Hepatocyte (in vitro differentiated cells): ENCODE measurements around the gene WASF2. TPM values are rescaled to one million over a fixed set of nuclear protein-coding genes. Genes with fewer than 3 reads are reported as not detected.

Source experiments
- DNase-seq: peaks from one replicate; pipeline ENCODE4 v3.0.0-alpha.2; 2016; ENCODE audit warnings: low spot score
- H2AFZ ChIP-seq: fragments of 200-600 bp; sonication (generic); 2 replicates; pipeline ENCODE4 v1.6.0; 2016; ENCODE audit warnings: antibody characterized with exemption, mild to moderate bottlenecking
- H3K27ac ChIP-seq: fragments of 200-600 bp; sonication (generic); 2 replicates; pipeline ENCODE4 v1.5.1; 2016; ENCODE audit warnings: mild to moderate bottlenecking
- H3K27me3 ChIP-seq: fragments of 200-600 bp; sonication (generic); 2 replicates; pipeline ENCODE4 v1.6.1; 2016
- H3K36me3 ChIP-seq: fragments of 200-600 bp; sonication (generic); replicated peaks from 2 replicates; pipeline ENCODE4 v1.5.1; 2016; ENCODE audit warnings: low read depth; ENCODE audit not compliant: insufficient read depth
- H3K4me1 ChIP-seq: fragments of 200-600 bp; sonication (generic); 2 replicates; pipeline ENCODE4 v1.5.1; 2016; ENCODE audit warnings: mild to moderate bottlenecking, moderate library complexity; ENCODE audit not compliant: insufficient read depth
- H3K4me2 ChIP-seq: fragments of 200-600 bp; sonication (generic); 2 replicates; pipeline ENCODE4 v1.6.0; 2016
- H3K4me3 ChIP-seq: fragments of 200-600 bp; sonication (generic); 2 replicates; pipeline ENCODE4 v1.5.1; 2016; ENCODE audit warnings: mild to moderate bottlenecking
- H3K79me2 ChIP-seq: fragments of 200-600 bp; sonication (generic); 2 replicates; pipeline ENCODE4 v1.6.0; 2017; ENCODE audit warnings: mild to moderate bottlenecking
- H3K9me2 ChIP-seq: fragments of 200-600 bp; sonication (generic); replicated peaks from 2 replicates; pipeline ENCODE4 v1.6.0; 2017; ENCODE audit warnings: mild to moderate bottlenecking; ENCODE audit not compliant: insufficient read depth
- H3K9me3 ChIP-seq: fragments of 200-600 bp; sonication (generic); 2 replicates; pipeline ENCODE4 v1.5.1; 2016; ENCODE audit warnings: low read depth, mild to moderate bottlenecking
- H4K20me1 ChIP-seq: fragments of 200-600 bp; sonication (generic); 2 replicates; pipeline ENCODE4 v1.6.0; 2016; ENCODE audit warnings: mild to moderate bottlenecking; ENCODE audit not compliant: insufficient read depth, poor library complexity, severe bottlenecking
- EZH2 ChIP-seq: fragments of 200-600 bp; sonication (generic); IDR thresholded peaks from 2 replicates; pipeline ENCODE4 v1.6.1; 2016; ENCODE audit warnings: antibody characterized with exemption, mild to moderate bottlenecking, borderline replicate concordance
- EZH2phosphoT487 ChIP-seq: fragments of 200-600 bp; sonication (generic); IDR thresholded peaks from one replicate; pipeline ENCODE4 v1.6.1; 2018; ENCODE audit warnings: antibody characterized with exemption, mild to moderate bottlenecking, low read depth, moderate library complexity; ENCODE audit not compliant: unreplicated experiment, severe bottlenecking
- WGBS: methylation state at CpG from one replicate; pipeline ENCODE4 v1.1.6; 2016; ENCODE audit warnings: low lambda C conversion rate; ENCODE audit errors: missing lambda C conversion rate; 5-methylcytosine and 5-hydroxymethylcytosine counted together
- polyA plus RNA-seq: library from polyadenylated mRNA; unstranded; fragments of >200 nt; fragmentation: Nextera tagmentation; extraction: Ambion mirVana; gene quantifications from 2 replicates; pipeline ENCODE4 v1.2.1, GENCODE V29; 2016
- total RNA-seq: library from RNA; depleted of rRNA; stranded (reverse); fragments of >200 nt; gene quantifications from 2 replicates; pipeline ENCODE4 v1.2.3, GENCODE V29; 2014
- TF ChIP-seq, protein P1 (sequence below): fragments of 200-600 bp; sonication (generic); IDR thresholded peaks from 2 replicates; pipeline ENCODE4 v1.5.1; 2016; ENCODE audit warnings: antibody characterized with exemption, mild to moderate bottlenecking; ENCODE audit not compliant: poor library complexity

The WASF2 gene
- total and polyA plus RNA-seq, 2 experiments from 2014 or later, result 28.5 to 45.6 TPM

DNA sequence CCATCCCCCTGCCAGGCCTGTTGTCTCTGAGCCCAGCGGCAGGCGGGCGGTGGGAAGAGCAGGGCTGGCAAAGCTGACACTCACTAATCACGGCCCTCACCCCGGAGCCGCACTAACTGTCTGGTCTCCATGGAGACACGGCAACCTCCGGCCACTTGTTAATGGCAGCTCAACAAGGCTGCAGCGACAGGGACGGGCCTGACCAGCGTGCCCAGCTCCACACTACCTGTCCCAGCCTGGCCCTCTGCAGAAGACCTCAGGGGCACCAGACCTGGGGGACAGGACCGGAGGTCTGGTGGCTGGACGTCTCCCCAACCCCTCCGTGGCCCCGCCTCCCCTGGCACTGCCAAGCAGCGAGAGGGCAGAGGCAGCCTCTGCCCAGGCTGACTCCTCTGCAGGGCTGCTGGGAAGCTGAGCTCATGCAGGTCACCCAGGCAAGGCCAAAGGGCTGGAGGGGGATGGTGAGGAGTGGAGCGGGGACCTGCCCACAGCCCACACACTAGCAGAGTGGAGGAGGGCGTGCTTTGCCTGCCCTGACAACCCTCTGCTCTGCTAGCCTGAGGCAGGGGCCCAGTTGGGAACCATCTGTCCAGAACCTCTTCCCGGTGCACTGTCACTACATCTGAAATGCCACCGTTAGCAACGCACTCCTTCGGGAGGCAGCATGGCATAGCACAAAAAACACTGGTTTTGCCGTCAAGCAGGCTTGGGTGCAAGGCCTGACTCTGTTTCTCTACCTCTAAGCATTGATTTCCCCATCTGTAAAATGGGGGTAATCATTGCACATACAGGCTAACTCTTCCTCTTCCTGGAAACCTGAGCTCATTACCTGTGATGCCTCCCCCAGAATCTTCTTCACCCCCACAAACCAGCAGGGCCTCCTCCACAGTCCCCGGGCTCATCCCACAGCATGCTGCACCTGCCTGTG, 29.6 kb upstream of the WASF2 start:
- WGBS, result 59% methylated on average over 24 of the region's 24 CpGs
- Histone ChIP-seq H3K9me2 (no peaks in the 10 kb centered on the region), H2AFZ (no peak overlapping the region), H3K4me2 (peak overlapping the region; percentile 50), H4K20me1 (no peaks in the 10 kb centered on the region), H3K79me2 (peaks cover 7% of the 10 kb centered on the region), H3K4me3 (no peak overlapping the region), H3K27ac (peak overlapping the region; percentile 99), H3K9me3 (no peaks in the 10 kb centered on the region), H3K4me1 (peaks cover 73% of the 10 kb centered on the region), H3K27me3 (no peaks in the 10 kb centered on the region), H3K36me3 (no peaks in the 10 kb centered on the region)
- TF ChIP-seq, protein P1, sequence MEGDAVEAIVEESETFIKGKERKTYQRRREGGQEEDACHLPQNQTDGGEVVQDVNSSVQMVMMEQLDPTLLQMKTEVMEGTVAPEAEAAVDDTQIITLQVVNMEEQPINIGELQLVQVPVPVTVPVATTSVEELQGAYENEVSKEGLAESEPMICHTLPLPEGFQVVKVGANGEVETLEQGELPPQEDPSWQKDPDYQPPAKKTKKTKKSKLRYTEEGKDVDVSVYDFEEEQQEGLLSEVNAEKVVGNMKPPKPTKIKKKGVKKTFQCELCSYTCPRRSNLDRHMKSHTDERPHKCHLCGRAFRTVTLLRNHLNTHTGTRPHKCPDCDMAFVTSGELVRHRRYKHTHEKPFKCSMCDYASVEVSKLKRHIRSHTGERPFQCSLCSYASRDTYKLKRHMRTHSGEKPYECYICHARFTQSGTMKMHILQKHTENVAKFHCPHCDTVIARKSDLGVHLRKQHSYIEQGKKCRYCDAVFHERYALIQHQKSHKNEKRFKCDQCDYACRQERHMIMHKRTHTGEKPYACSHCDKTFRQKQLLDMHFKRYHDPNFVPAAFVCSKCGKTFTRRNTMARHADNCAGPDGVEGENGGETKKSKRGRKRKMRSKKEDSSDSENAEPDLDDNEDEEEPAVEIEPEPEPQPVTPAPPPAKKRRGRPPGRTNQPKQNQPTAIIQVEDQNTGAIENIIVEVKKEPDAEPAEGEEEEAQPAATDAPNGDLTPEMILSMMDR, result no peak
- TF ChIP-seq EZH2phosphoT487 (no peak), EZH2 (no peak)
- DNase-seq, result no peak

- DNase-seq, result no peak
- TF ChIP-seq, protein P1, result no peak
- TF ChIP-seq EZH2 (no peak), EZH2phosphoT487 (no peak)
- peaks cover 2% of the 10 kb centered on the region for H3K79me2 ChIP-seq
- H3K27ac ChIP-seq, result peak overlapping the region; percentile 99
- 91% methylated on average over 7 of the region's 7 CpGs for WGBS
- H3K9me2 ChIP-seq, result no peaks in the 10 kb centered on the region
- peaks cover 65% of the 10 kb centered on the region for H3K4me1 ChIP-seq
- no peak overlapping the region for H3K4me3 ChIP-seq
- no peak overlapping the region for H2AFZ ChIP-seq
- no peaks in the 10 kb centered on the region for H3K27me3 ChIP-seq
- peak overlapping the region; percentile 50 for H3K4me2 ChIP-seq
- no peaks in the 10 kb centered on the region for H3K9me3 ChIP-seq
- no peaks in the 10 kb centered on the region for H4K20me1 ChIP-seq
- H3K36me3 ChIP-seq, result no peaks in the 10 kb centered on the region
Measured at GRCh38 chr1:27518808-27519207, 28.8 kb upstream of the WASF2 start.

DNA sequence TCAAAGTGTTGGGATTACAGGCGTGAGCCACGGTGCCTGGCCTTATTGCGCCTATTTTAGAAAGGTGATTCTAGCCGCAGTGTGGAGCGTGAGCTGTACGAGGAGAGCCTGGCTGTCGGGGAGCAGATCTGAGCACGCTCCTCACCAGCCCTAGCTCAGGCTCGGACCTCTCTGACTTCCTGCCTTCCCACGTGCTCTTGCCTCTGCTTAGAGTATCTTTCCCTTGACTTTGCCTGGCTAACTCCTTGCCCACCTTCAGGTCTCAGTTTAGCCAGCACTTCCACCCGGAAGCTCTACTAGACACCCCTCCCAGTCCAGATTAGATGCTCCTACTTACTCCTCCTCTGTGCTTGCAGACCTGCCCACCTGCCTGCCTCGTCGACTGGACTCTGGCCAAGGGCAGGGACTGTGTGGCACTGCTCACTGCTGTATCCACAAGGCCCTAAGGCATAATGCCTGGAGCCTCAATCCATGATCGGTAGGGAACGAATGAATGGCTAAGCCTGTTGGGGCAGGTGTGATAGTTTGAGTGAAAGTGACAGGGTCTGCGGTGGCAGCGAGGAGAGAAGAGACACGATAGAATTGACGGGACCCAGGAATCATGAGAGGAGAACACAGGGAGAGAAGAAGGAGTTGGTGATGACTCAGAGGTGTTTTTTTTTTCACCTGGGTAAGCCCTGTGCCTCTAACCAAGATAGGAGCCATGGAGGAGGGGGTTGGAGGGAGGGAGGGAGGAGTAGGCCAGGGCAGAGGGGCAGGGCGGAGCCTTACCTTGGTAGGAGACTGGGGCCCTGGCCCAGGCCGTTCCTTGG, 28.1 kb upstream of the WASF2 start:
- WGBS, result 61% methylated on average over 21 of the region's 21 CpGs
- Histone ChIP-seq H3K9me3 (no peaks in the 10 kb centered on the region), H3K36me3 (no peaks in the 10 kb centered on the region), H3K27ac (peak overlapping the region; percentile 99), H4K20me1 (no peaks in the 10 kb centered on the region), H3K9me2 (no peaks in the 10 kb centered on the region), H2AFZ (no peak overlapping the region), H3K4me2 (peak overlapping the region; percentile 50), H3K27me3 (no peaks in the 10 kb centered on the region), H3K4me3 (no peak overlapping the region), H3K79me2 (no peaks in the 10 kb centered on the region), H3K4me1 (peaks cover 58% of the 10 kb centered on the region)
- peak; percentile 83 for DNase-seq
- TF ChIP-seq EZH2phosphoT487 (no peak), EZH2 (no peak)
- TF ChIP-seq, protein P1, result no peak
